ENCODE results near the gene CD72.
A peak's percentile ranks its signal among the peaks of the same experiment; 100 is the strongest.

The CD72 gene

DNA sequence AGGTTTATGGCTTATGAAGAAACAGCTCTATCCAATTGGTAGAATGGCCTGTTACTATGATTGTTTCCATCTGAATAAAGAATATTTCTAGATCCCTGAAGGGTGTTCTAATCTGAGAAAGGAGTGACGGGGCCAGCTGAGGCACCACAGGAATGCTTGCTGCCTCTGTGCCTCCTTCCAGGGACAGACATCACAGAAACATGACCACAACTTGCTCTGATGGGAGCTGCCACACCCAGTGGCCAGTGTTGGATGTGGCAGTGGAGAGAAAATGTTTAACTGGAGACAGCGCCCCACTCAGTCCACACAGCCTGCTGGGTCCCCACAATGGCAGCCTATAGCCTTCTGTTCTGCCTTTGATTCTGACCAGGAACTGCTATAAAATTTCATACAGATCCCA is 51.8 kb downstream of the CD72 start:
- TF ChIP-seq ZFP30 (CRISPR knock-in tag; IDR thresholded peaks at IDR 0.05) = no peak
- TF ChIP-seq TOX (CRISPR knock-in tag; IDR thresholded peaks at IDR 0.05; ENCODE audit: borderline replicate concordance) = no peak
- no peak for TF ChIP-seq OSR1 (CRISPR knock-in tag; IDR thresholded peaks at IDR 0.05)
- TF ChIP-seq, protein P1, sequence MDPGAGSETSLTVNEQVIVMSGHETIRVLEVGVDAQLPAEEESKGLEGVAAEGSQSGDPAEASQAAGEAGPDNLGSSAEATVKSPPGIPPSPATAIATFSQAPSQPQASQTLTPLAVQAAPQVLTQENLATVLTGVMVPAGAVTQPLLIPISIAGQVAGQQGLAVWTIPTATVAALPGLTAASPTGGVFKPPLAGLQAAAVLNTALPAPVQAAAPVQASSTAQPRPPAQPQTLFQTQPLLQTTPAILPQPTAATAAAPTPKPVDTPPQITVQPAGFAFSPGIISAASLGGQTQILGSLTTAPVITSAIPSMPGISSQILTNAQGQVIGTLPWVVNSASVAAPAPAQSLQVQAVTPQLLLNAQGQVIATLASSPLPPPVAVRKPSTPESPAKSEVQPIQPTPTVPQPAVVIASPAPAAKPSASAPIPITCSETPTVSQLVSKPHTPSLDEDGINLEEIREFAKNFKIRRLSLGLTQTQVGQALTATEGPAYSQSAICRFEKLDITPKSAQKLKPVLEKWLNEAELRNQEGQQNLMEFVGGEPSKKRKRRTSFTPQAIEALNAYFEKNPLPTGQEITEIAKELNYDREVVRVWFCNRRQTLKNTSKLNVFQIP (CRISPR knock-in tag; IDR thresholded peaks at IDR 0.05; ENCODE audit: borderline replicate concordance, low read depth) = no peak
- no peak for TF ChIP-seq ZNF70 (CRISPR knock-in tag; IDR thresholded peaks at IDR 0.05)
- peak; percentile 39 for ATAC-seq

DNA sequence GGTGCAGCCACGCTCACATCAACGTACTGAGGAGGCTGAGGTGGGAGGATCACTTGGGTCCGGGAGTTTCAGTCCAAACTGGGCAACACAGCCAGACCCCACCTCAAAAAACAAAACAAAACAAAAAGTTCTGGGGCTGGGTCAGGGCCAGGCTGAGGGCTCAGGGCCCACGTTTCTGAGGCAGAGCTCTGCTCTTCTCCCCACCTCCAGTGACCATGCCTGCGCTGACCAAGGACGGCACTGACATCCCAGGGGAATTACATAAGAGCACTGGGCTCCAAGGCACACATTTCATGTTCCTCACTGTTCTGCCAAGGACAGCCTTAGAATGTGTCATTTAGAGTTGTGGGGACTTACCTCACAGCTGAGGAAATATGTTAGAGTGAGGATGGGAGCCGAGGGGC is 53.6 kb downstream of the CD72 start:
- TF ChIP-seq ZC3H10 (CRISPR knock-in tag; IDR thresholded peaks at IDR 0.05) = no peak
- no peak for TF ChIP-seq GLIS3 (CRISPR knock-in tag; IDR thresholded peaks at IDR 0.05)
- TF ChIP-seq ESRRG (CRISPR knock-in tag; IDR thresholded peaks at IDR 0.05) = no peak
- no peak for TF ChIP-seq ARNTL (CRISPR knock-in tag; IDR thresholded peaks at IDR 0.05; ENCODE audit: borderline replicate concordance, low read depth)
- TF ChIP-seq, protein P2, sequence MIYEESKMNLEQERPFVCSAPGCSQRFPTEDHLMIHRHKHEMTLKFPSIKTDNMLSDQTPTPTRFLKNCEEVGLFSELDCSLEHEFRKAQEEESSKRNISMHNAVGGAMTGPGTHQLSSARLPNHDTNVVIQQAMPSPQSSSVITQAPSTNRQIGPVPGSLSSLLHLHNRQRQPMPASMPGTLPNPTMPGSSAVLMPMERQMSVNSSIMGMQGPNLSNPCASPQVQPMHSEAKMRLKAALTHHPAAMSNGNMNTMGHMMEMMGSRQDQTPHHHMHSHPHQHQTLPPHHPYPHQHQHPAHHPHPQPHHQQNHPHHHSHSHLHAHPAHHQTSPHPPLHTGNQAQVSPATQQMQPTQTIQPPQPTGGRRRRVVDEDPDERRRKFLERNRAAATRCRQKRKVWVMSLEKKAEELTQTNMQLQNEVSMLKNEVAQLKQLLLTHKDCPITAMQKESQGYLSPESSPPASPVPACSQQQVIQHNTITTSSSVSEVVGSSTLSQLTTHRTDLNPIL (CRISPR knock-in tag; IDR thresholded peaks at IDR 0.05; ENCODE audit: low read depth) = no peak
- TF ChIP-seq ISL1 (CRISPR knock-in tag; IDR thresholded peaks at IDR 0.05) = no peak
- TF ChIP-seq TCF4 (CRISPR knock-in tag; IDR thresholded peaks at IDR 0.05; ENCODE audit: borderline replicate concordance) = no peak
- TF ChIP-seq, protein P3, sequence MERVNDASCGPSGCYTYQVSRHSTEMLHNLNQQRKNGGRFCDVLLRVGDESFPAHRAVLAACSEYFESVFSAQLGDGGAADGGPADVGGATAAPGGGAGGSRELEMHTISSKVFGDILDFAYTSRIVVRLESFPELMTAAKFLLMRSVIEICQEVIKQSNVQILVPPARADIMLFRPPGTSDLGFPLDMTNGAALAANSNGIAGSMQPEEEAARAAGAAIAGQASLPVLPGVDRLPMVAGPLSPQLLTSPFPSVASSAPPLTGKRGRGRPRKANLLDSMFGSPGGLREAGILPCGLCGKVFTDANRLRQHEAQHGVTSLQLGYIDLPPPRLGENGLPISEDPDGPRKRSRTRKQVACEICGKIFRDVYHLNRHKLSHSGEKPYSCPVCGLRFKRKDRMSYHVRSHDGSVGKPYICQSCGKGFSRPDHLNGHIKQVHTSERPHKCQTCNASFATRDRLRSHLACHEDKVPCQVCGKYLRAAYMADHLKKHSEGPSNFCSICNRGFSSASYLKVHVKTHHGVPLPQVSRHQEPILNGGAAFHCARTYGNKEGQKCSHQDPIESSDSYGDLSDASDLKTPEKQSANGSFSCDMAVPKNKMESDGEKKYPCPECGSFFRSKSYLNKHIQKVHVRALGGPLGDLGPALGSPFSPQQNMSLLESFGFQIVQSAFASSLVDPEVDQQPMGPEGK (CRISPR knock-in tag; IDR thresholded peaks at IDR 0.05; ENCODE audit: borderline replicate concordance) = no peak
- TF ChIP-seq ZNF565 (CRISPR knock-in tag; conservative IDR thresholded peaks at IDR 0.05; ENCODE audit: low read depth) = no peak
- TF ChIP-seq ZNF8 (CRISPR knock-in tag; IDR thresholded peaks at IDR 0.05) = no peak
- ATAC-seq = no peak

DNA sequence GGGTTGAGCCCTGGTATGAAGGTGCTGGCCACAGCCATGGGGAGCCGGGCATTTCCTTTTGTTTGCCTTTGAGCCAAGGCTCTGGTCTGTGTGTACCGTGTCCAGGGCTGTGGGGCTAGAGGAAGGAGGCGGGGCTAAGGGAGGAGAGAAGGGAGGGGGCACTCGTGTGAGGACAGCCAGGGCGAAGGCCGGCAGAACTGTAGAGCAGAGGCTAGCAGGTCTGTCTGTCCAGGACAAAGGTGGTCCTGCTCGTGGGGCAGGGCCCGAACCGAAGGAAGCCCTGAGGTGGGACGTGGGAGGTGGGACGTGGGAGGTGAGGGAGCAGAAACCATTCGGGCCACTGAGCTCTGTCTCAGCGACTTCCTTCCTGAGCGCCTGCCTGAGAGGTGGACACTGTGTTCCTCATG is 54.4 kb downstream of the CD72 start:
- TF ChIP-seq ZFP3 (CRISPR knock-in tag; IDR thresholded peaks at IDR 0.05) = no peak
- TF ChIP-seq ZNF70 (CRISPR knock-in tag; IDR thresholded peaks at IDR 0.05) = no peak
- TF ChIP-seq ZC3H10 (CRISPR knock-in tag; IDR thresholded peaks at IDR 0.05) = no peak
- TF ChIP-seq OSR1 (CRISPR knock-in tag; IDR thresholded peaks at IDR 0.05) = no peak
- TF ChIP-seq GLIS3 (CRISPR knock-in tag; IDR thresholded peaks at IDR 0.05) = no peak
- TF ChIP-seq TCF4 (CRISPR knock-in tag; IDR thresholded peaks at IDR 0.05; ENCODE audit: borderline replicate concordance) = no peak
- TF ChIP-seq, protein P1 (CRISPR knock-in tag; IDR thresholded peaks at IDR 0.05; ENCODE audit: borderline replicate concordance, low read depth) = no peak
- TF ChIP-seq ZNF8 (CRISPR knock-in tag; IDR thresholded peaks at IDR 0.05) = no peak
- TF ChIP-seq SNAI2 (CRISPR knock-in tag; IDR thresholded peaks at IDR 0.05) = no peak
- no peak for TF ChIP-seq BACH2 (CRISPR knock-in tag; IDR thresholded peaks at IDR 0.05; ENCODE audit: borderline replicate concordance)
- TF ChIP-seq ISL1 (CRISPR knock-in tag; IDR thresholded peaks at IDR 0.05) = no peak
- TF ChIP-seq ZFP30 (CRISPR knock-in tag; IDR thresholded peaks at IDR 0.05) = no peak
- TF ChIP-seq RARB (CRISPR knock-in tag; IDR thresholded peaks at IDR 0.05) = no peak
- ATAC-seq = peak; percentile 30

DNA sequence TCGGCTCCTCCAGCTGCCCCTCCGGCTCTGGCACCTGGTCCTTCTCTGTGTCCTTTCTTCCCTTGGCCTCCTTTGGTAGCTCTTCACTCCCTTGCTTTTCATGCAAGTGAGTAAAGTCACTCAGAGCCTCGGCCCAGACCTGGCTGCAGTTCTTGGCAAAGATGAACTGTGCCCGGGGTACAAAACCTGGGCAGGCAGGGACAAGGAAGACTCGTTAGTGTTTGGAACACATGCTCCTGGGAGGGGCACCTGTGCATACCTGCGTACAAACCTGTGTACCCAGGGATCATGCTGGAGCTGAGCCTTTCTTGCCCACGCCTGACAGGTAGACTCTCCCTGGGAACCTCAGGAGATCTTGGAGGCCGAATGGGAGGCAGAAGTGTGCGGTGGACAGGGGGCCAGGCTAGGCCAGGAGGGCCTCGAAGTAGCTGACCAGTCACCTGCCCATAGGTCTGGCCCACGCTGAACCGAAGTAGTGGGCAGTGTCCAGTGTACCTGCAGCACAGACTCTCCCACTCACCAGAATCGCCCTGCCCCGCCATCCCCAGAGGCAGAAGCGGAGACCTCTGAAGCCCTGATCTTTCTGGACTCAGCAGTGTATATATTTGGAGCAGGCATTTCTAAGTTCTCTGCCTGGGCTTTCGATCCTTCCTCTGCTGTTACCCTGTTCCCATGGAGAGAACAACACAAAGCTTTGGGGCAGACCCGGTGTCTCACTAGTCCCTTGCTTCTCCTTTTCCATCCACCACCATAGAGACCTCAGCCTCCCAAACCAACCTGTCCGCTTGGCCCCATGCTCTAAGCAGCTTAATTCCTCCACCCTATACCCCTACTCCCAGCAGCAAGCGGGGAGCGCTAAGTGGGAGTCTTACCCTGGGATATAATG is 55.1 kb downstream of the CD72 start:
- no peak; the same call in none of the 3 replicates for ATAC-seq
- TF ChIP-seq TCF4 (CRISPR knock-in tag; IDR thresholded peaks at IDR 0.05; ENCODE audit: borderline replicate concordance) (no peak), SNAI2 (CRISPR knock-in tag; IDR thresholded peaks at IDR 0.05) (no peak), ZFP3 (CRISPR knock-in tag; IDR thresholded peaks at IDR 0.05) (no peak), ISL1 (CRISPR knock-in tag; IDR thresholded peaks at IDR 0.05) (no peak), RARB (CRISPR knock-in tag; IDR thresholded peaks at IDR 0.05) (no peak), ZNF565 (CRISPR knock-in tag; conservative IDR thresholded peaks at IDR 0.05; ENCODE audit: low read depth) (no peak), ESRRG (CRISPR knock-in tag; IDR thresholded peaks at IDR 0.05) (no peak), BACH2 (CRISPR knock-in tag; IDR thresholded peaks at IDR 0.05; ENCODE audit: borderline replicate concordance) (no peak), ZFP30 (CRISPR knock-in tag; IDR thresholded peaks at IDR 0.05) (no peak), ZNF70 (CRISPR knock-in tag; IDR thresholded peaks at IDR 0.05) (no peak), CSDC2 (CRISPR knock-in tag; IDR thresholded peaks at IDR 0.05) (no peak)
- TF ChIP-seq, protein P1 (CRISPR knock-in tag; IDR thresholded peaks at IDR 0.05; ENCODE audit: borderline replicate concordance, low read depth) = no peak
- TF ChIP-seq, protein P4, sequence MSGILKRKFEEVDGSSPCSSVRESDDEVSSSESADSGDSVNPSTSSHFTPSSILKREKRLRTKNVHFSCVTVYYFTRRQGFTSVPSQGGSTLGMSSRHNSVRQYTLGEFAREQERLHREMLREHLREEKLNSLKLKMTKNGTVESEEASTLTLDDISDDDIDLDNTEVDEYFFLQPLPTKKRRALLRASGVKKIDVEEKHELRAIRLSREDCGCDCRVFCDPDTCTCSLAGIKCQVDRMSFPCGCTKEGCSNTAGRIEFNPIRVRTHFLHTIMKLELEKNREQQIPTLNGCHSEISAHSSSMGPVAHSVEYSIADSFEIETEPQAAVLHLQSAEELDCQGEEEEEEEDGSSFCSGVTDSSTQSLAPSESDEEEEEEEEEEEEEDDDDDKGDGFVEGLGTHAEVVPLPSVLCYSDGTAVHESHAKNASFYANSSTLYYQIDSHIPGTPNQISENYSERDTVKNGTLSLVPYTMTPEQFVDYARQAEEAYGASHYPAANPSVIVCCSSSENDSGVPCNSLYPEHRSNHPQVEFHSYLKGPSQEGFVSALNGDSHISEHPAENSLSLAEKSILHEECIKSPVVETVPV (CRISPR knock-in tag; IDR thresholded peaks at IDR 0.05) = no peak
- TF ChIP-seq, protein P2 (CRISPR knock-in tag; IDR thresholded peaks at IDR 0.05; ENCODE audit: low read depth) = no peak

Data from SK-N-SH treated with all-trans-retinoic acid at 6 μM for 48 hours (cell line).